PC-9 (cell line): ENCODE measurements around the gene SLC27A1. TPM values are rescaled to one million over a fixed set of nuclear protein-coding genes. Genes with fewer than 3 reads are reported as not detected.

Source experiments
- BruUV-seq: library from RNA; stranded (reverse); fragments of 400-500 nt; replicated peaks from 2 replicates; lab custom pipeline; 2021; lab: Mats Ljungman, UMichigan
- CTCF ChIA-PET: fragments of 300-600 bp; sonication (Branson Sonifier 250); formaldehyde crosslinking; loops from one replicate; lab custom pipeline; 2022; ENCODE audit warnings: antibody characterized with exemption; lab: Charles Lee
- POLR2A ChIA-PET: fragments of 300-600 bp; sonication (Branson Sonifier 250); formaldehyde crosslinking; loops from one replicate; lab custom pipeline; 2022; ENCODE audit warnings: antibody characterized with exemption; ENCODE audit not compliant: unreplicated experiment; lab: Charles Lee
- DNase-seq, 2 experiments: peaks; one replicate each; pipeline versions ENCODE4 v3.0.0 to v3.0.0-alpha.2; 2015 to 2022; ENCODE audit warnings: mixed read lengths in 1 of 2
- H2AFZ ChIP-seq: fragments of 200-600 bp; sonication (generic); 2 replicates; pipeline ENCODE4 v1.8.1; 2017; ENCODE audit warnings: antibody characterized with exemption
- H3F3A ChIP-seq: fragments of 200-600 bp; sonication (generic); 2 replicates; pipeline ENCODE4 v1.8.1; 2017; ENCODE audit warnings: antibody characterized with exemption, mild to moderate bottlenecking, low read depth; ENCODE audit not compliant: insufficient read depth
- H3K27ac ChIP-seq: fragments of 200-600 bp; sonication (generic); 2 replicates; pipeline ENCODE4 v1.6.1; 2016; ENCODE audit warnings: mixed run types
- H3K27me3 ChIP-seq: fragments of 200-600 bp; sonication (generic); 2 replicates; pipeline ENCODE4 v1.6.1; 2016; ENCODE audit warnings: low read depth, mixed run types; ENCODE audit not compliant: insufficient read depth
- H3K36me3 ChIP-seq: fragments of 200-600 bp; sonication (generic); 2 replicates; pipeline ENCODE4 v1.6.1; 2016; ENCODE audit warnings: low read depth, mixed run types
- H3K4me1 ChIP-seq: fragments of 200-600 bp; sonication (generic); replicated peaks from 2 replicates; pipeline ENCODE4 v1.6.1; 2016; ENCODE audit warnings: mixed run types; ENCODE audit not compliant: insufficient read depth
- H3K4me2 ChIP-seq: fragments of 200-600 bp; sonication (generic); 2 replicates; pipeline ENCODE4 v1.6.1; 2017; ENCODE audit warnings: mixed run types
- H3K4me3 ChIP-seq: fragments of 200-600 bp; sonication (generic); 2 replicates; pipeline ENCODE4 v1.6.1; 2016; ENCODE audit warnings: mixed run types
- H3K79me2 ChIP-seq: fragments of 200-600 bp; sonication (generic); 2 replicates; pipeline ENCODE4 v1.6.1; 2017; ENCODE audit warnings: low read depth, mixed run types
- H3K9me2 ChIP-seq: fragments of 200-600 bp; sonication (generic); 2 replicates; pipeline ENCODE4 v1.8.1; 2017; ENCODE audit warnings: mild to moderate bottlenecking; ENCODE audit not compliant: insufficient read depth
- H3K9me3 ChIP-seq: fragments of 200-600 bp; sonication (generic); 2 replicates; pipeline ENCODE4 v1.8.1; 2016; ENCODE audit warnings: low read depth; ENCODE audit not compliant: insufficient read depth
- H4K20me1 ChIP-seq: fragments of 200-600 bp; sonication (generic); 2 replicates; pipeline ENCODE4 v1.8.1; 2017; ENCODE audit not compliant: insufficient read depth
- EZH2 ChIP-seq: fragments of 200-600 bp; sonication (generic); IDR thresholded peaks from 2 replicates; pipeline ENCODE4 v1.8.0; 2017; ENCODE audit warnings: antibody characterized with exemption, low read depth
- intact Hi-C: fragments of 100-400 bp; cut with micrococcal nuclease; formaldehyde crosslinking; loops from one replicate; pipeline ENCODE4 v1.10.0; 2022; ENCODE audit not compliant: unreplicated experiment
- total RNA-seq: library from RNA; stranded (reverse); gene quantifications from 2 replicates; pipeline ENCODE4 v1.2.3, GENCODE V29; 2021
- TF ChIP-seq, protein P1 (sequence below): fragments of 200-600 bp; sonication (generic); conservative IDR thresholded peaks from 2 replicates; pipeline ENCODE4 v1.6.1; 2017; ENCODE audit warnings: mixed run types, antibody characterized with exemption, mild to moderate bottlenecking, moderate library complexity

Gene SLC27A1
- total RNA-seq, 1 experiment from 2014 or later: 30.8 TPM

DNA sequence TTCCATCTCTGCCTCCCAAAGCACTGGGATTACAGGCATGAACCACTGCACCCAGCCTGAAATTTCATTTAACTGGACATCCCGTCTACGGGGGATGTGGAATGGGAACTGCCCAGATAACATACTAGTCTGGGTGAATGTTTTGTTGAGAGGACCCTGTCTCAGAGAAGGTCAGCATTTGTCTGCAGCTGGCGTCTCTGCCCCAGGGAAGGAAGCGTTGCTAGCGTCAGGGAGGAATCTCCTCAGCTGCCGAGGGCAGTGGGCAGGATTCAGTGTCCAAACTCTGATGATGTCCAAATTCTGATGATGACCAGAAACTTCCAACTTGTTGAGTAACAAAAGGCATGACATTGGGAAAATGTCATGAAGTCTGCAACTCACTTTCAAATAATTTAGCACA, 12.7 kb upstream of the SLC27A1 start:
- Histone ChIP-seq H3K36me3 (no peaks in the 10 kb centered on the region), H3K9me2 (no peaks in the 10 kb centered on the region), H4K20me1 (no peaks in the 10 kb centered on the region), H2AFZ (no peak overlapping the region), H3K4me2 (no peak overlapping the region), H3K27me3 (no peaks in the 10 kb centered on the region), H3K4me1 (no peaks in the 10 kb centered on the region), H3F3A (no peaks in the 10 kb centered on the region; the same call in 1 of the 2 replicates), H3K27ac (no peak overlapping the region), H3K4me3 (no peak overlapping the region), H3K79me2 (no peaks in the 10 kb centered on the region), H3K9me3 (no peaks in the 10 kb centered on the region)
- BruUV-seq: no TSS peak
- intact Hi-C loops: no loop called here
- ChIA-PET POLR2A (no interaction called here), CTCF (no interaction called here)
- no peak for TF ChIP-seq EZH2
- TF ChIP-seq, protein P1, sequence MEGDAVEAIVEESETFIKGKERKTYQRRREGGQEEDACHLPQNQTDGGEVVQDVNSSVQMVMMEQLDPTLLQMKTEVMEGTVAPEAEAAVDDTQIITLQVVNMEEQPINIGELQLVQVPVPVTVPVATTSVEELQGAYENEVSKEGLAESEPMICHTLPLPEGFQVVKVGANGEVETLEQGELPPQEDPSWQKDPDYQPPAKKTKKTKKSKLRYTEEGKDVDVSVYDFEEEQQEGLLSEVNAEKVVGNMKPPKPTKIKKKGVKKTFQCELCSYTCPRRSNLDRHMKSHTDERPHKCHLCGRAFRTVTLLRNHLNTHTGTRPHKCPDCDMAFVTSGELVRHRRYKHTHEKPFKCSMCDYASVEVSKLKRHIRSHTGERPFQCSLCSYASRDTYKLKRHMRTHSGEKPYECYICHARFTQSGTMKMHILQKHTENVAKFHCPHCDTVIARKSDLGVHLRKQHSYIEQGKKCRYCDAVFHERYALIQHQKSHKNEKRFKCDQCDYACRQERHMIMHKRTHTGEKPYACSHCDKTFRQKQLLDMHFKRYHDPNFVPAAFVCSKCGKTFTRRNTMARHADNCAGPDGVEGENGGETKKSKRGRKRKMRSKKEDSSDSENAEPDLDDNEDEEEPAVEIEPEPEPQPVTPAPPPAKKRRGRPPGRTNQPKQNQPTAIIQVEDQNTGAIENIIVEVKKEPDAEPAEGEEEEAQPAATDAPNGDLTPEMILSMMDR: no peak
- no peak for DNase-seq

DNA sequence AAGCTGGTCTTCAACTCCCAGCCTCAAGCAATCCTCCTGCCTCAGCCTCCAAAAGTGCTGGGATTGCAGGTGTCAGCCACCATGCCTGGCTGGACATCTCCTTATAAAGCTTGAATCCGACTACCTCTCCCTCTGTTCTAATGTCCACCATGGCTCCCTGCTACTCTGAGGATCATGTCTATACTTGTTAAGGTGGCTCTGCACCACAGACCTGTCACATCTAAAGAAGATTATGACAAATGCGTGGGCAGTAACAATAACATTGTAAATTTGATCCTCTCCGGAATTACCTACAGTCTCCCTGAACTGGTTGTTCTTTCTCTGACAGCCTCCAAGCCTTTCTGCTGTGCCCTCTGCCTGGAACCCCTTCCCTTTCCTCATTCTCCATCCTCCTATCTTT, 11.4 kb upstream of the SLC27A1 start:
- intact Hi-C loops: no loop called here

DNA sequence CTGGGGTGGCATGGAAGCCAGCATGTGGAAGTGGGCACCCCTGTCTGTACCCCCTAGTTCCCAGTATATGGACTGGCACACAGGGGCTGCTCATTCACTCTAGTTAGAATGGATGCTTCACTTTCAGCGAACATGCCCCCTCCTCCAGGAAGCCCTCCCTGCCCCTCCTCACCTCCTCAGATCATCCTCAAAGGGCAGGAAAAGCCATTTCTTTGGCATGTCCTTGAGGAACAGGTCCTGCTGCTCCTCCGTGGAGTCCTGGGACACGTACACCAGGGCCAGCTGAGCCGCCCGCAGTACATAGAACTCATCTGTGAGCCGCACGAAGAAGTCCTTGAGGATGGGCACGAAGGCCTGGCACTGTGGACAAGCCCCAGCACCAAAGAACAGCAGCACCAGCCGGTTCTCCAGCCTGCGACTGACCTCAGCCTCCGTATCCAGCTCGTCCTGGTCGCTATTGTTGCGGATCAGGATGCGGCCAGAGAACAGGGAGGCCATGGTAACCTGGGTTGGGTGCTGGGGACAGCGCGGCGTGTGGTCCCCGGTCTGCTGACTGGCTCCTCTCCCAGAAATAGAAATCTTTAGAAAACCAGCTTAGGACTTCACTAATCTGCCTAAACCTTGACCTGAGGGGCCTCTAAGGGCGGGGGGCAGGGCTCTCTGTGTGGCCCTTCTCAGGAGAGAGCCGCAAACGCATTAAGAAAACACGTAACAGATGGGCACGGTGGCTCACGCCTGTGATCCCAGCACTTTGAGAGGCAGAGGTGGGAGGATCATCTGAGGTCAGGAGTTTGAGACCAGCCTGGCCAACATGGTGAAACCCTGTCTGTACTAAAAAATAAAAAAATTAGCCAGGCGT, 9.7 kb upstream of the SLC27A1 start, which contains the start of gene NXNL1:
NXNL1 (minus strand) TSS at position 555 of the 859 bp plus-strand sequence; CDS start at position 498, 57 bp downstream.
- Histone ChIP-seq H3K27me3 (no peaks in the 10 kb centered on the region), H3K27ac (no peak within 1 kb of the TSS), H3K4me2 (no peak within 1 kb of the TSS), H3K4me3 (no peak within 1 kb of the TSS), H2AFZ (no peak within 1 kb of the TSS), H3K9me2 (no peaks in the 10 kb centered on the region), H3F3A (no peaks in the 10 kb centered on the region; the same call in 1 of the 2 replicates), H3K79me2 (no peaks in the 10 kb centered on the region), H4K20me1 (no peaks in the 10 kb centered on the region), H3K36me3 (no peaks in the 10 kb centered on the region), H3K4me1 (no peaks in the 10 kb centered on the region), H3K9me3 (no peaks in the 10 kb centered on the region)
- no TSS peak for BruUV-seq
- intact Hi-C loops: no loop called here
- no peak for DNase-seq
- TF ChIP-seq EZH2: no peak
- TF ChIP-seq, protein P1: no peak
- POLR2A ChIA-PET: interaction anchor here (0.6 kb wide), 1 partner anchor 399 kb away, joined by 7 read pairs; no protein-coding TSS in a partner anchor
- CTCF ChIA-PET: interaction anchor here (0.5 to 0.6 kb wide), 2 partner anchors 13 to 70 kb away, joined by 4 read pairs; no protein-coding TSS in a partner anchor

More for the DNA sequence above, 11.4 kb upstream of the SLC27A1 start:
- no peak overlapping the region for H3K4me3 ChIP-seq
- H3K36me3 ChIP-seq: no peaks in the 10 kb centered on the region
- H3K9me2 ChIP-seq: no peaks in the 10 kb centered on the region
- H3K4me1 ChIP-seq: no peaks in the 10 kb centered on the region
- CTCF ChIA-PET: no interaction called here
- no peaks in the 10 kb centered on the region; the same call in 1 of the 2 replicates for H3F3A ChIP-seq
- no peak overlapping the region for H3K4me2 ChIP-seq
- BruUV-seq: no TSS peak
- H2AFZ ChIP-seq: no peak overlapping the region
- no peak for DNase-seq
- no peaks in the 10 kb centered on the region for H3K9me3 ChIP-seq
- H3K27ac ChIP-seq: no peak overlapping the region
- POLR2A ChIA-PET: no interaction called here
- TF ChIP-seq EZH2: no peak
- TF ChIP-seq, protein P1: no peak
- no peaks in the 10 kb centered on the region for H4K20me1 ChIP-seq
- H3K79me2 ChIP-seq: no peaks in the 10 kb centered on the region
- no peaks in the 10 kb centered on the region for H3K27me3 ChIP-seq
